GM19099 (cell line): Measurements from ENCODE around the gene ZNF319.

Experiments used
- POLR2A ChIP-seq: IDR thresholded peaks from 3 replicates; pipeline ENCODE4 v1.6.1; 2011; ENCODE audit warnings: low read depth; ENCODE audit not compliant: insufficient read length; ENCODE audit errors: extremely low read depth

The ZNF319 gene

GRCh38 chr16:58041628-58041955 is 41.1 kb upstream of the ZNF319 start:
- TF ChIP-seq POLR2A = no peak

DNA sequence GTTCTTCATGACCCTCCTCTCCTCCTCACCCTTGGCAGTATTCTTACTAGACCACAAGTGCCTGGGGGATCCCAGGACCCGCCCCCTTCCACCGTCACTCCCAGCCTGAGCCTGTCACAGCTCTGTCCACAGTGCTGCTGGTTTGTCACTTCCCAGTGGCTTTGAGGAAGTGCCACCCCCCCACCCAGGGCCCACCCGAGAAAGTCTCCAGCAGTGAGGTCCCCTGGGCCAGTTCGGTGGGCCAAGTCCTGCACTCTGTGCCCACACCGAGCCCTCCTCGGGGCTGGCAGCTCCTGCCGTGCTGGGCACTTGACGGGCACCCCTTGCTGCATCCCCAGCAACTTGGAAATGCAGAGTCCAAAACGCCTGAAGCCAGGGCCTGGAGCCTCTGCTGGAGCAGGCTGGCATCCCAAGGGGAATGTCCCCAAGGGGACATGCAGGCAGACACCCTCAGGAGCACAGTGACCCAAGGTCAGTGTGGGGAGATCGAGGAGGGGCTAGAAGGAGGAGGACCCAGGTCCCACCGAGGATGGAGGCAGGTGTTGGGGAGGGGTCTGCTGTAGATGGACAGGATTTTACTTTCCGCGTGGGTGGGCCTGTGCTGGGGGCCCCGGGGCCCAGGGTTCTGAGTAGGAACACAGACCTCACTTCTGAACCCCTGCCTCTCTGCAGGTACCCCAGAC is 40.6 kb upstream of the ZNF319 start:
- TF ChIP-seq POLR2A = no peak

DNA sequence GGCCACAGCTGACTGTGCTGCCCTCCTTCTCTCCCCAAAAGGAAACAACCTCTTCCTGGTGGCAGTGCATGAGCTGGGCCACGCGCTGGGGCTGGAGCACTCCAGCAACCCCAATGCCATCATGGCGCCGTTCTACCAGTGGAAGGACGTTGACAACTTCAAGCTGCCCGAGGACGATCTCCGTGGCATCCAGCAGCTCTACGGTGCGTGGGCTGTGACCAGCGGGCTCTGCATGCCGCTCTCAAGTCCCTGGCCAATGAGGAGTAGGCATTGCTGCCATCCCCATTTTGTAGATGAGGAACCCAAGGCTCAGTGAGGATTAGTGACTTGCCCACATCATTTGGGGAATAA is 40.0 kb upstream of the ZNF319 start:
- no peak for TF ChIP-seq POLR2A

- no peak for TF ChIP-seq POLR2A
Measured at GRCh38 chr16:58039829-58040495, 39.5 kb upstream of the ZNF319 start.

GRCh38 chr16:58038219-58038641 is 37.8 kb upstream of the ZNF319 start:
- TF ChIP-seq POLR2A = no peak

GRCh38 chr16:58037365-58038057 is 37.0 kb upstream of the ZNF319 start:
- TF ChIP-seq POLR2A = no peak

DNA sequence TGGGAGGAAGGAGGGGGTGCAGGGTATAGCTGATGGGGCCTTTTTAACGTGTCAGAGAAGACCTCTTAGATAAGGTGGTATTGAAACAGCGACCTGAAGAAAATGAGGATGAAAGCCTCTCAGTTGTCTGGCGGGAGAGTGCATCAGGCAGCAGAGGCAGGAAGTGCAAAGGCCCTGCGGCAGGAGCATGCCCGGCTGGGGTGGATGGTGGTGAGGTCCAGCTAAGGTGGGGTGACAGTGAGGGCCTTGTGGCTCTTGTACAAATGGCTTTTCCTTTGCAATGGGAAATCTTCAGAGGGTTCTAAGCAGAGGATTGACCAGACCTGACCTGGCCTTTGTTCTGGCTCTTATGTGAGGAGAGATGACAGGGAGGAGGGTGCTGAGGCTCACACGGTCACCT is 36.5 kb upstream of the ZNF319 start:
- TF ChIP-seq POLR2A = no peak

- TF ChIP-seq POLR2A = no peak
Measured at GRCh38 chr16:58035356-58036170, 35.1 kb upstream of the ZNF319 start.

- TF ChIP-seq POLR2A = no peak
Measured at GRCh38 chr16:58034774-58035173, 34.3 kb upstream of the ZNF319 start.

- TF ChIP-seq POLR2A = no peak
Measured at GRCh38 chr16:58034128-58034685, 33.7 kb upstream of the ZNF319 start.

DNA sequence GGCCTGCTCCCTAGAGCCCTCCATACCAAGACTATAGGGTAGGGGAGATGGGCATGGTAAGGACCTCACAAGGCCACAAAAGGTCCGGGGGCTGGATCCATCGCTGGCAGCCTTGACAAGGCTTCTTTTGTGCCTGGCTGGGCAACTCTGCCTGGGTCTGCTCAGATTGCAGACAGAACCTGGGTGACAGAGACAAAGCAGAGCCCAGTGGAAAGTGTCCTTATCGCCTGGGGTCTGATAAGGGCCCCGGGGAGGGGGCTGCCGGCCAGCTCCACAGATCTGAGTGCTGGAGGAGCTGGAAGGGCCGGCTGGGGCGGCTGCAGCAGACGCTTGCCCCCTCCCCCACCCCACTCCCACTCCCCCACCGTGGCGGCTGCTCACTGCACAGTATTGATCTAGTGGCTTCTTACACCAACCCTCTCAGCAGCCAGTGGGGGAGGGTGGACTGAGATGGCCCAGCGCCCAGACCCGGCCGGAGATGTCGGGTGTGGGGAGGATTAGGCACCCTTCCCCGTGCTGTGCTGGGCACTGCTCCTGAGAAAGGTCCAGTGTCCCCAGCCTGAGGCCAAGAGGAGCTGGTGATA is 32.3 kb upstream of the ZNF319 start:
- no peak for TF ChIP-seq POLR2A

GRCh38 chr16:58031016-58031800 is 30.7 kb upstream of the ZNF319 start:
- no peak for TF ChIP-seq POLR2A

GRCh38 chr16:58030136-58030840 is 29.8 kb upstream of the ZNF319 start:
- TF ChIP-seq POLR2A = no peak
